OCI-LY7 (cell line): ENCODE data around the gene UBA3. TPM values are rescaled to one million over a fixed set of nuclear protein-coding genes. Genes with fewer than 3 reads are reported as not detected.
A peak's percentile ranks its signal among the peaks of the same experiment; 100 is the strongest.

ENCODE experiments used
- BruUV-seq: library from RNA; stranded (reverse); fragments of 400-500 nt; replicated peaks from 2 replicates; lab custom pipeline; 2021; lab: Mats Ljungman, UMichigan
- CTCF ChIA-PET: fragments of 300-600 bp; sonication (Branson Sonifier 250); formaldehyde crosslinking; loops from one replicate; lab custom pipeline; 2022; ENCODE audit warnings: antibody characterized with exemption; ENCODE audit not compliant: unreplicated experiment; lab: Charles Lee
- POLR2A ChIA-PET: fragments of 300-600 bp; sonication (Branson Sonifier 250); formaldehyde crosslinking; loops from one replicate; lab custom pipeline; 2022; ENCODE audit warnings: antibody characterized with exemption; lab: Charles Lee
- DNase-seq: peaks from one replicate; pipeline ENCODE4 v3.0.0-alpha.2; 2015; ENCODE audit warnings: low spot score
- H2AFZ ChIP-seq: fragments of 200-600 bp; sonication (generic), shearing (Covaris generic); 2 replicates; pipeline ENCODE4 v1.6.1; 2014; ENCODE audit warnings: mild to moderate bottlenecking, antibody characterized with exemption, low read length, moderate library complexity
- H3K27ac ChIP-seq: fragments of 200-600 bp; sonication (generic); 2 replicates; pipeline ENCODE4 v1.5.1; 2014; ENCODE audit warnings: mixed run types, low read depth, mild to moderate bottlenecking, moderate library complexity, low read length, inconsistent platforms; ENCODE audit not compliant: poor library complexity, severe bottlenecking
- H3K36me3 ChIP-seq: fragments of 200-600 bp; sonication (generic); 2 replicates; pipeline ENCODE4 v1.6.1; 2014; ENCODE audit warnings: mild to moderate bottlenecking, antibody characterized with exemption, low read length, moderate library complexity, mixed read lengths; ENCODE audit not compliant: insufficient read depth
- H3K4me1 ChIP-seq: fragments of 200-600 bp; sonication (generic); 2 replicates; pipeline ENCODE4 v1.5.1; 2014; ENCODE audit warnings: mild to moderate bottlenecking, low read length; ENCODE audit not compliant: insufficient read depth, poor library complexity, severe bottlenecking
- H3K4me2 ChIP-seq: fragments of 200-600 bp; sonication (generic); 2 replicates; pipeline ENCODE4 v1.6.1; 2014; ENCODE audit warnings: mild to moderate bottlenecking, low read length
- H3K4me3 ChIP-seq: fragments of 200-600 bp; sonication (generic); 2 replicates; pipeline ENCODE4 v1.5.1; 2014; ENCODE audit warnings: mild to moderate bottlenecking, low read depth, low read length; ENCODE audit not compliant: poor library complexity, severe bottlenecking
- H3K79me2 ChIP-seq: fragments of 200-600 bp; sonication (generic); 2 replicates; pipeline ENCODE4 v1.6.1; 2016; ENCODE audit warnings: low read depth, mild to moderate bottlenecking, low read length, moderate library complexity, mixed read lengths; ENCODE audit not compliant: insufficient read depth
- H3K9me2 ChIP-seq: fragments of 200-600 bp; sonication (generic); 2 replicates; pipeline ENCODE4 v1.6.1; 2016; ENCODE audit warnings: mild to moderate bottlenecking, low read length, mixed read lengths; ENCODE audit not compliant: insufficient read depth
- H3K9me3 ChIP-seq: fragments of 200-600 bp; sonication (generic); 2 replicates; pipeline ENCODE4 v1.6.1; 2014; ENCODE audit warnings: mild to moderate bottlenecking, mixed run types, low read length, mixed read lengths
- H4K20me1 ChIP-seq: fragments of 200-600 bp; sonication (generic); 2 replicates; pipeline ENCODE4 v1.6.1; 2014; ENCODE audit warnings: mild to moderate bottlenecking, antibody characterized with exemption, low read length, moderate library complexity, mixed read lengths; ENCODE audit not compliant: insufficient read depth
- EZH2phosphoT487 ChIP-seq: fragments of 200-600 bp; sonication (generic); IDR thresholded peaks from 2 replicates; pipeline ENCODE4 v1.6.1; 2018; ENCODE audit warnings: low read depth, borderline replicate concordance, mild to moderate bottlenecking, mixed run types, antibody characterized with exemption, low read length, moderate library complexity, mixed read lengths
- intact Hi-C: fragments of 100-400 bp; cut with micrococcal nuclease; formaldehyde crosslinking; loops from one replicate; pipeline ENCODE4 v1.10.0; 2022; ENCODE audit not compliant: unreplicated experiment
- total RNA-seq, 2 experiments: library from RNA; depleted of rRNA in 1 of 2; stranded (reverse); fragments of >200 nt in 1 of 2; shearing (Covaris generic) in 1 of 2; gene quantifications; 2 replicates each; pipeline ENCODE4 v1.2.3, GENCODE V29; 2014 to 2022
- TF ChIP-seq, protein P1 (sequence below): fragments of 200-600 bp; sonication (generic); conservative IDR thresholded peaks from 2 replicates; pipeline ENCODE4 v1.5.1; 2014; ENCODE audit warnings: mild to moderate bottlenecking, antibody characterized with exemption, low read length, moderate library complexity, mixed read lengths

The UBA3 gene
- total RNA-seq, 2 experiments from 2014 or later, result 70.2 to 78.8 TPM

DNA sequence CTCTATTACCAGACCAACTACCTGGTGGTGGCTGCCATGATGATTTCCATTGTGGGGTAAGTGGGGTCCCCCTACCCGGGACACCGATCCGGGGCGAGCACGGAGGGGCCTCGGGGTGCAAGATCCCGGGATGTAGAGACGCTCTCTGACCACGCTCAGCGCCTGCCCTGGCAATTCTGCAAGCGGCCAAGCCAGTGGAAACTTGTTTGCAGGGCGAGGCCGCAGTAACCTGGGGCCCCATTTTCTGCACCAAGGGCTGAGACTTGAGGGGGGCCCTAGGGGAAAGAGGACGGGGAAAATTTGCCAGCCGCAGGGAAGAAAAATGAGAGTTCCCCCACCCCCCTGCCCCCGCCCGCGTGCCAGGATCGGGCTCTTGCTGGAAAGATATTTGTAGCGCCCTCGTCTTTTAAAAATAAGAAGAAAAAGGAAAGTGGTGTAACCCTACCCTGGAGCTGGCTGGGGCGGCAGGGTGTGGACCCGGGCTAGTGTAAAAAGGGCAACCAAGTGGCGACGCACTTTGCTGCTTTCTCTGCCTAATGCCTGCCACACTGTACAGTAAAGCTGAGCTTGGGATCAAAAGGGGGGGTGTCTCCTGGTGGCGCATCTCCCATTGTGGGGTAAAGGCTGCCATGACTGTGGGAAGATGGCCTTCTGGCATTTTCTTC lies 5.1 kb upstream of the UBA3 start:
- peak overlapping the region; percentile 63 for H2AFZ ChIP-seq
- peak overlapping the region; percentile 85 for H3K4me2 ChIP-seq
- peaks cover 21% of the 10 kb centered on the region; the same call in 1 of the 2 replicates for H3K79me2 ChIP-seq
- TF ChIP-seq, protein P1, sequence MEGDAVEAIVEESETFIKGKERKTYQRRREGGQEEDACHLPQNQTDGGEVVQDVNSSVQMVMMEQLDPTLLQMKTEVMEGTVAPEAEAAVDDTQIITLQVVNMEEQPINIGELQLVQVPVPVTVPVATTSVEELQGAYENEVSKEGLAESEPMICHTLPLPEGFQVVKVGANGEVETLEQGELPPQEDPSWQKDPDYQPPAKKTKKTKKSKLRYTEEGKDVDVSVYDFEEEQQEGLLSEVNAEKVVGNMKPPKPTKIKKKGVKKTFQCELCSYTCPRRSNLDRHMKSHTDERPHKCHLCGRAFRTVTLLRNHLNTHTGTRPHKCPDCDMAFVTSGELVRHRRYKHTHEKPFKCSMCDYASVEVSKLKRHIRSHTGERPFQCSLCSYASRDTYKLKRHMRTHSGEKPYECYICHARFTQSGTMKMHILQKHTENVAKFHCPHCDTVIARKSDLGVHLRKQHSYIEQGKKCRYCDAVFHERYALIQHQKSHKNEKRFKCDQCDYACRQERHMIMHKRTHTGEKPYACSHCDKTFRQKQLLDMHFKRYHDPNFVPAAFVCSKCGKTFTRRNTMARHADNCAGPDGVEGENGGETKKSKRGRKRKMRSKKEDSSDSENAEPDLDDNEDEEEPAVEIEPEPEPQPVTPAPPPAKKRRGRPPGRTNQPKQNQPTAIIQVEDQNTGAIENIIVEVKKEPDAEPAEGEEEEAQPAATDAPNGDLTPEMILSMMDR, result no peak
- no peak for TF ChIP-seq EZH2phosphoT487
- no peaks in the 10 kb centered on the region for H3K9me3 ChIP-seq
- H3K9me2 ChIP-seq, result no peaks in the 10 kb centered on the region
- peak overlapping the region; percentile 29 for H3K27ac ChIP-seq
- no peaks in the 10 kb centered on the region for H3K36me3 ChIP-seq
- peak; percentile 16 for DNase-seq
- TSS peak; percentile 51 for BruUV-seq
- H3K4me3 ChIP-seq, result peak overlapping the region; percentile 86
- CTCF ChIA-PET, result no interaction called here
- H4K20me1 ChIP-seq, result no peaks in the 10 kb centered on the region
- intact Hi-C loops, result loop anchor here (2.0 kb wide), 1 partner anchor 72 kb away; the partner anchor contains the start of gene EOGT
- H3K4me1 ChIP-seq, result peaks cover 71% of the 10 kb centered on the region
- POLR2A ChIA-PET, result interaction anchor here (0.6 to 7.5 kb wide), 3 partner anchors 27 to 1421 kb away, joined by 3 to 49 read pairs (median 10); partner anchors contain the start of gene TMF1

DNA sequence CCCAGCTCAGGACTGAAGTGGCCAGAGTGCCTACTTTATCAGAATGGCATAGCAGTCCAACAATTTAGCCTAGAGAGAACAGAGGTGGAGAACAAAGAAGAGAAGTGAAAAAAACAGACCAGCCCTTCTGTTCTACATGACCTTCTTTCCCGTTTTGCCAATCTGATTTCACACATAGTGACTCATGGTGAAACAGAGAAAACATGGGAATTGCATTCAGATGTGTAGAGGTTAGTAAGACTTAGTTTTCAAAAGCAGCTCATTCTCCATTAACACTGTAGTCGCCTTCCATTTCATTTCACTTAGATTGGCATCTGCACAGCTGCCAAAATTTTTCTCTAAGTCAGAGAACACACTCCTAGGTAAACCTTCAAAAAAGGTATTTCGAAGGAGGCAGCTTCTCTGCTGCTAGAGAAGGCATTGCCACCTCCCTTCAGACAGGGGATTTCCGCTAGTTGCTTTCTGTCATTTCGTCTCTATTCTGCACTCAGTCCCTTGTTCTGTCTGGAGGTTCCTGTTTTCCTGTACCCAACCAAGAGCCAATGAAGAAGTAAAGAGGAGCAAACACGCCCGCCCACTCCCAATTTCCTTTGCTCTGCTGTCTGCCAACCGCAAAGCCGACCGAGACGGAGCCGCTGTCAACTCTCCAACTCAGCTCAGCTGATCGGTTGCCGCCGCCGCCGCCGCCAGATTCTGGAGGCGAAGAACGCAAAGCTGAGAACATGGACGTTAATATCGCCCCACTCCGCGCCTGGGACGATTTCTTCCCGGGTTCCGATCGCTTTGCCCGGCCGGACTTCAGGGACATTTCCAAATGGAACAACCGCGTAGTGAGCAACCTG lies 4.4 kb upstream of the UBA3 start, which contains the start of gene ARL6IP5:
Gene ARL6IP5 (plus strand): TSS at position 612 of the 842 bp plus-strand sequence. CDS start 111 bp downstream, at position 723.
- Histone ChIP-seq H3K79me2 (peaks cover 26% of the 10 kb centered on the region), H2AFZ (peak within 1 kb of the TSS; percentile 63), H3K36me3 (no peaks in the 10 kb centered on the region), H4K20me1 (no peaks in the 10 kb centered on the region; the same call in 1 of the 2 replicates), H3K4me1 (peaks cover 71% of the 10 kb centered on the region), H3K9me3 (no peaks in the 10 kb centered on the region), H3K27ac (peak within 1 kb of the TSS; percentile 77), H3K9me2 (no peaks in the 10 kb centered on the region), H3K4me2 (peak within 1 kb of the TSS; percentile 85), H3K4me3 (peak within 1 kb of the TSS; percentile 86)
- POLR2A ChIA-PET, result interaction anchor here (0.8 to 7.5 kb wide), 7 partner anchors 9 to 40 kb away, joined by 3 to 49 read pairs (median 3); partner anchors contain the start of gene TMF1
- DNase-seq, result peak; percentile 94
- TF ChIP-seq, protein P1, result no peak
- no peak for TF ChIP-seq EZH2phosphoT487
- CTCF ChIA-PET, result no interaction called here
- BruUV-seq, result no TSS peak
- intact Hi-C loops, result loop anchor here (2.0 kb wide), 1 partner anchor 72 kb away; the partner anchor contains the start of gene EOGT
